H9 (cell line): ENCODE results near the gene CHI3L2. TPM values are rescaled to one million over a fixed set of nuclear protein-coding genes. Genes with fewer than 3 reads are reported as not detected.

Experiments used
- DNase-seq: peaks from one replicate; pipeline ENCODE4 v3.0.0-alpha.2; 2017
- H2AFZ ChIP-seq: one replicate; pipeline ENCODE4 v1.6.1; 2013; ENCODE audit warnings: mild to moderate bottlenecking, low read length, control low read depth, moderate library complexity
- H2AK5ac ChIP-seq: 2 replicates; pipeline ENCODE4 v1.6.1; 2013; ENCODE audit warnings: low read length, control low read depth, mixed read lengths; ENCODE audit not compliant: insufficient read length
- H2BK120ac ChIP-seq: one replicate; pipeline ENCODE4 v1.6.1; 2013; ENCODE audit warnings: low read depth, mild to moderate bottlenecking, low read length, control low read depth, inconsistent platforms; ENCODE audit not compliant: poor library complexity, severe bottlenecking
- H2BK12ac ChIP-seq: 2 replicates; pipeline ENCODE4 v1.6.1; 2013; ENCODE audit warnings: low read length, control low read depth, mixed read lengths, low read depth; ENCODE audit not compliant: insufficient read length
- H2BK15ac ChIP-seq: 2 replicates; pipeline ENCODE4 v1.6.1; 2013; ENCODE audit warnings: low read depth, low read length, control low read depth
- H2BK20ac ChIP-seq: one replicate; pipeline ENCODE4 v1.6.1; 2013; ENCODE audit warnings: low read depth, mild to moderate bottlenecking, low read length, control low read depth, inconsistent platforms; ENCODE audit not compliant: poor library complexity, severe bottlenecking
- H2BK5ac ChIP-seq: 2 replicates; pipeline ENCODE4 v1.6.1; 2013; ENCODE audit warnings: low read length, control low read depth, mixed read lengths; ENCODE audit not compliant: insufficient read length
- H3K14ac ChIP-seq: 2 replicates; pipeline ENCODE4 v1.6.1; 2013; ENCODE audit warnings: low read length, control low read depth; ENCODE audit not compliant: insufficient read depth
- H3K18ac ChIP-seq: 2 replicates; pipeline ENCODE4 v1.6.1; 2013; ENCODE audit warnings: low read depth, mild to moderate bottlenecking, mixed read lengths, low read length, control low read depth; ENCODE audit not compliant: insufficient read length
- H3K23ac ChIP-seq: 2 replicates; pipeline ENCODE4 v1.6.1; 2013; ENCODE audit warnings: low read length, control low read depth, mixed read lengths, low read depth; ENCODE audit not compliant: insufficient read length
- H3K23me2 ChIP-seq: 2 replicates; pipeline ENCODE4 v1.6.1; 2013; ENCODE audit warnings: low read depth, mild to moderate bottlenecking, mixed read lengths, low read length, control low read depth; ENCODE audit not compliant: insufficient read length, poor library complexity, severe bottlenecking
- H3K27ac ChIP-seq: 2 replicates; pipeline ENCODE4 v1.5.1; 2013; ENCODE audit warnings: low read length, control low read depth, mixed read lengths, low read depth; ENCODE audit not compliant: insufficient read length
- H3K27me3 ChIP-seq: 2 replicates; pipeline ENCODE4 v1.6.1; 2013; ENCODE audit warnings: low read length, control low read depth, inconsistent platforms; ENCODE audit not compliant: insufficient read depth
- H3K4ac ChIP-seq: 2 replicates; pipeline ENCODE4 v1.6.1; 2013; ENCODE audit warnings: low read depth, mild to moderate bottlenecking, control low read depth, inconsistent platforms, low read length, moderate library complexity
- H3K4me1 ChIP-seq: 2 replicates; pipeline ENCODE4 v1.6.1; 2013; ENCODE audit warnings: low read length, control low read depth, inconsistent platforms; ENCODE audit not compliant: insufficient read depth
- H3K4me2 ChIP-seq: 2 replicates; pipeline ENCODE4 v1.6.1; 2013; ENCODE audit warnings: low read length, control low read depth, mixed read lengths; ENCODE audit not compliant: insufficient read length, insufficient read depth
- H3K56ac ChIP-seq: 2 replicates; pipeline ENCODE4 v1.6.1; 2013; ENCODE audit warnings: low read depth, mild to moderate bottlenecking, mixed read lengths, low read length, control low read depth; ENCODE audit not compliant: insufficient read length
- H3K79me1 ChIP-seq: 2 replicates; pipeline ENCODE4 v1.6.1; 2013; ENCODE audit warnings: low read depth, mild to moderate bottlenecking, moderate library complexity, low read length, control low read depth, inconsistent platforms; ENCODE audit not compliant: insufficient read depth, poor library complexity, severe bottlenecking
- H3K79me2 ChIP-seq: 2 replicates; pipeline ENCODE4 v1.6.1; 2013; ENCODE audit warnings: low read length, control low read depth, inconsistent platforms; ENCODE audit not compliant: insufficient read depth
- H3K9ac ChIP-seq: 2 replicates; pipeline ENCODE4 v1.6.1; 2013; ENCODE audit warnings: low read length, control low read depth, mixed read lengths; ENCODE audit not compliant: insufficient read length; ENCODE audit errors: extremely low read depth
- H3K9me3 ChIP-seq: one replicate; pipeline ENCODE4 v1.6.1; 2013; ENCODE audit warnings: low read depth, low read length, inconsistent platforms; ENCODE audit not compliant: control insufficient read depth
- H3T11ph ChIP-seq: one replicate; pipeline ENCODE4 v1.6.1; 2013; ENCODE audit warnings: mild to moderate bottlenecking, low read length, control low read depth, inconsistent platforms
- H4K20me1 ChIP-seq: one replicate; pipeline ENCODE4 v1.6.1; 2013; ENCODE audit not compliant: control insufficient read depth, insufficient read length, insufficient read depth
- H4K5ac ChIP-seq: 2 replicates; pipeline ENCODE4 v1.6.1; 2013; ENCODE audit warnings: low read depth, mild to moderate bottlenecking, mixed read lengths, low read length, control low read depth; ENCODE audit not compliant: insufficient read length
- H4K8ac ChIP-seq: replicated peaks from 2 replicates; pipeline ENCODE4 v1.6.1; 2013; ENCODE audit warnings: low read length, control low read depth, mixed read lengths, low read depth; ENCODE audit not compliant: insufficient read length
- H4K91ac ChIP-seq: 2 replicates; pipeline ENCODE4 v1.6.1; 2013; ENCODE audit warnings: low read depth, mild to moderate bottlenecking, moderate library complexity, mixed read lengths, low read length, control low read depth; ENCODE audit not compliant: insufficient read length
- H3K27ac Mint-ChIP-seq, 3 experiments: 2 replicates in 2 of 3; 3 replicates in 1 of 3; pipeline ENCODE4 v1.8.0; 2020 to 2021; ENCODE audit warnings: mixed read lengths in 3 of 3, mild to moderate bottlenecking in 1 of 3, moderate library complexity in 1 of 3
- H3K27me3 Mint-ChIP-seq: 2 replicates; pipeline ENCODE4 v1.8.0; 2021; ENCODE audit warnings: low read depth, mild to moderate bottlenecking, moderate library complexity, mixed read lengths
- H3K36me3 Mint-ChIP-seq, 3 experiments: 2 replicates in 2 of 3; 3 replicates in 1 of 3; pipeline ENCODE4 v1.8.0; 2020 to 2021; ENCODE audit warnings: low read depth in 3 of 3, mixed read lengths in 3 of 3; ENCODE audit not compliant: insufficient read depth in 1 of 3
- H3K4me1 Mint-ChIP-seq, 2 experiments: 2 replicates each; pipeline ENCODE4 v1.8.0; 2020; ENCODE audit warnings: mixed read lengths in 2 of 2
- H3K4me3 Mint-ChIP-seq, 2 experiments: 2 replicates in 1 of 2; 3 replicates in 1 of 2; pipeline ENCODE4 v1.8.0; 2020 to 2021; ENCODE audit warnings: mild to moderate bottlenecking in 2 of 2, mixed read lengths in 2 of 2, moderate library complexity in 1 of 2
- H3K9me3 Mint-ChIP-seq, 2 experiments: 2 replicates in 1 of 2; 3 replicates in 1 of 2; pipeline ENCODE4 v1.8.0; 2020; ENCODE audit warnings: mild to moderate bottlenecking in 2 of 2, mixed read lengths in 2 of 2, moderate library complexity in 1 of 2
- WGBS: extraction: QIAGEN DNeasy Blood & Tissue Kit; methylation state at CpG from one replicate; pipeline ENCODE4 v1.1.7; 2013; ENCODE audit warnings: missing lambda C conversion rate, low lambda C conversion rate, mixed read lengths; ENCODE audit not compliant: insufficient read length; ENCODE audit errors: extremely low coverage; 5-methylcytosine and 5-hydroxymethylcytosine counted together
- total RNA-seq: library from RNA; stranded (reverse); gene quantifications from 2 replicates; pipeline ENCODE4 v1.2.1, GENCODE V29; 2021
- TF ChIP-seq, protein P1 (sequence below): fragments of 200-600 bp; sonication (generic); conservative IDR thresholded peaks from 3 replicates; pipeline ENCODE4 v1.8.0; 2021; ENCODE audit warnings: antibody characterized with exemption, mild to moderate bottlenecking

Gene CHI3L2
- total RNA-seq, 1 experiment from 2014 or later, result not detected

DNA sequence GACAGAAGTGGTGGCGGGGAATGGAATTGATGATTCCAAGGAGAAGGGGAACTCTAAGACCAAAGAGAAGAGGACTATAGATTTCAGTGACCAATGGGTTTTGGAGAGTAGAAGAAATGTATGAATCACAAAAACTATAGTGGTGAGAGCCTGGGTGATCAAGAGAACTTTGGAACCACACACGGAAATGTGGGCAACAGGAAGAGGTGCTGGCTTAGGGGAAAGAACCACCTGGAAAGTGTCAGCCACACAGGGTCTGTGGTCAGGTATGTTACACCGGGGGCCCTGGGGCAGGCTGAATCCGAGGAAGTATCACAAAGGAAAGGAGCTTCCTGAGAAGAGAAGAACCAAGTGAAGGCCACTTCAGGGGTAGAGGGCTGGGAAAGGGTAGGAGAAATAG is 51.6 kb downstream of the CHI3L2 start:
- no peaks in the 10 kb centered on the region for H4K20me1 ChIP-seq

More for the DNA sequence above, 51.6 kb downstream of the CHI3L2 start:
- no peak overlapping the region for H3K14ac ChIP-seq
- peaks cover 5 to 10% of the 10 kb centered on the region in 2 experiments; a peak in 2 of 4 replicates for H3K4me1 Mint-ChIP-seq
- H2BK5ac ChIP-seq, result no peak overlapping the region
- H3K27ac ChIP-seq, result no peak overlapping the region
- no CpG with 5 or more reads among the region's 4 CpGs for WGBS
- no peak overlapping the region for H4K8ac ChIP-seq
- peaks cover 7 to 9% of the 10 kb centered on the region in 2 experiments; a peak in 3 of 5 replicates for H3K9me3 Mint-ChIP-seq
- H3K27me3 Mint-ChIP-seq, result peaks cover 6% of the 10 kb centered on the region; the same call in 1 of the 2 replicates
- no peak overlapping the region for H2AFZ ChIP-seq
- no peak overlapping the region for H2BK15ac ChIP-seq
- no peak overlapping the region for H2BK12ac ChIP-seq
- TF ChIP-seq, protein P1, sequence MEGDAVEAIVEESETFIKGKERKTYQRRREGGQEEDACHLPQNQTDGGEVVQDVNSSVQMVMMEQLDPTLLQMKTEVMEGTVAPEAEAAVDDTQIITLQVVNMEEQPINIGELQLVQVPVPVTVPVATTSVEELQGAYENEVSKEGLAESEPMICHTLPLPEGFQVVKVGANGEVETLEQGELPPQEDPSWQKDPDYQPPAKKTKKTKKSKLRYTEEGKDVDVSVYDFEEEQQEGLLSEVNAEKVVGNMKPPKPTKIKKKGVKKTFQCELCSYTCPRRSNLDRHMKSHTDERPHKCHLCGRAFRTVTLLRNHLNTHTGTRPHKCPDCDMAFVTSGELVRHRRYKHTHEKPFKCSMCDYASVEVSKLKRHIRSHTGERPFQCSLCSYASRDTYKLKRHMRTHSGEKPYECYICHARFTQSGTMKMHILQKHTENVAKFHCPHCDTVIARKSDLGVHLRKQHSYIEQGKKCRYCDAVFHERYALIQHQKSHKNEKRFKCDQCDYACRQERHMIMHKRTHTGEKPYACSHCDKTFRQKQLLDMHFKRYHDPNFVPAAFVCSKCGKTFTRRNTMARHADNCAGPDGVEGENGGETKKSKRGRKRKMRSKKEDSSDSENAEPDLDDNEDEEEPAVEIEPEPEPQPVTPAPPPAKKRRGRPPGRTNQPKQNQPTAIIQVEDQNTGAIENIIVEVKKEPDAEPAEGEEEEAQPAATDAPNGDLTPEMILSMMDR, result no peak
- H3K4me3 Mint-ChIP-seq, result no peak overlapping the region
- no peak for DNase-seq
- no peak overlapping the region for H3K18ac ChIP-seq
- no peaks in the 10 kb centered on the region for H3K9me3 ChIP-seq
- no peaks in the 10 kb centered on the region for H3K4me1 ChIP-seq
- no peak overlapping the region for H3K56ac ChIP-seq
- no peaks in the 10 kb centered on the region for H3K79me2 ChIP-seq
- no peak overlapping the region for H3T11ph ChIP-seq
- no peaks in the 10 kb centered on the region for H3K23me2 ChIP-seq
- H3K4me2 ChIP-seq, result no peak overlapping the region
- no peak overlapping the region for H3K23ac ChIP-seq
- no peaks in the 10 kb centered on the region for H3K79me1 ChIP-seq
- peaks cover 0 to 10% (median 0%) of the 10 kb centered on the region in 3 experiments; a peak in 3 of 7 replicates for H3K36me3 Mint-ChIP-seq
- H4K5ac ChIP-seq, result no peak overlapping the region
- no peak overlapping the region for H3K9ac ChIP-seq
- H2BK20ac ChIP-seq, result no peak overlapping the region
- no peak overlapping the region for H2AK5ac ChIP-seq
- H3K4ac ChIP-seq, result no peak overlapping the region
- no peaks in the 10 kb centered on the region for H3K27me3 ChIP-seq
- no peak overlapping the region for H4K91ac ChIP-seq
- H3K27ac Mint-ChIP-seq, result no peak overlapping the region
- no peak overlapping the region for H2BK120ac ChIP-seq
